ENCODE data around the gene PDE9A. TPM values are rescaled to one million over a fixed set of nuclear protein-coding genes. Genes with fewer than 3 reads are reported as not detected.

Gene PDE9A
- polyA plus RNA-seq, 1 experiment = 0.09 TPM

- ChIA-PET POLR2A (no interaction called here), CTCF (interaction anchor here (0.8 to 5.2 kb wide), 2 partner anchors 11 to 225 kb away, joined by 3 to 22 read pairs; no protein-coding TSS in a partner anchor)
- DNase-seq (ENCODE audit: low read depth) = no peak
- TF ChIP-seq CTCF (IDR thresholded peaks at IDR 0.05; ENCODE audit: insufficient read depth, low read depth, low read length) = peak; percentile 74
- no peak overlapping the region for H3K4me3 ChIP-seq (ENCODE audit: low read depth, low read length)
- no peaks in the 10 kb centered on the region for H3K36me3 ChIP-seq (ENCODE audit: control insufficient read depth, insufficient read depth, low read length)
- H3K27me3 ChIP-seq (ENCODE audit: control insufficient read depth, insufficient read depth, low read length) = no peaks in the 10 kb centered on the region
Observed at GRCh38 chr21:42818328-42818749, 164.9 kb downstream of the PDE9A start.

GRCh38 chr21:42819861-42820615, 166.6 kb downstream of the PDE9A start:
- ChIA-PET POLR2A (no interaction called here), CTCF (interaction anchor here (5.2 kb wide), 1 partner anchor 227 kb away, joined by 22 read pairs; no protein-coding TSS in a partner anchor)
- Histone ChIP-seq H3K36me3 (ENCODE audit: control insufficient read depth, insufficient read depth, low read length) (no peaks in the 10 kb centered on the region), H3K27me3 (ENCODE audit: control insufficient read depth, insufficient read depth, low read length) (no peaks in the 10 kb centered on the region; the same call in 1 of the 2 replicates), H3K4me3 (ENCODE audit: low read depth, low read length) (no peak overlapping the region)
- no peak for DNase-seq (ENCODE audit: low read depth)
- TF ChIP-seq CTCF (IDR thresholded peaks at IDR 0.05; ENCODE audit: insufficient read depth, low read depth, low read length) = no peak

GRCh38 chr21:42820616-42821465, 167.4 kb downstream of the PDE9A start:
- H3K27me3 ChIP-seq (ENCODE audit: control insufficient read depth, insufficient read depth, low read length) = no peaks in the 10 kb centered on the region; the same call in 1 of the 2 replicates
- no peaks in the 10 kb centered on the region for H3K36me3 ChIP-seq (ENCODE audit: control insufficient read depth, insufficient read depth, low read length)
- TF ChIP-seq CTCF (IDR thresholded peaks at IDR 0.05; ENCODE audit: insufficient read depth, low read depth, low read length) = no peak
- H3K4me3 ChIP-seq (ENCODE audit: low read depth, low read length) = no peak overlapping the region
- DNase-seq (ENCODE audit: low read depth) = no peak
- POLR2A ChIA-PET = no interaction called here
- CTCF ChIA-PET = interaction anchor here (5.2 kb wide), 1 partner anchor 228 kb away, joined by 22 read pairs; no protein-coding TSS in a partner anchor

Other genes starting within 250 kb of the PDE9A start
- gene UBASH3A, start 249.7 kb upstream of the PDE9A start, polyA plus RNA-seq (2011; rRNA removed) = not detected in 2 replicates
- gene RSPH1, start 157.4 kb upstream of the PDE9A start, polyA plus RNA-seq (2011; rRNA removed) = 0.06 and 0.11 TPM in 2 replicates
- 0.49 and 0.88 TPM in 2 replicates for gene SLC37A1, start 139.8 kb upstream of the PDE9A start, polyA plus RNA-seq (2011; rRNA removed)
- gene WDR4, start 225.9 kb downstream of the PDE9A start, polyA plus RNA-seq (2011; rRNA removed) = 9.4 and 13.7 TPM in 2 replicates
- 28.8 and 32.2 TPM in 2 replicates for gene NDUFV3, start 239.7 kb downstream of the PDE9A start, polyA plus RNA-seq (2011; rRNA removed)